ENCODE results near the gene LRIG3. TPM values are rescaled to one million over a fixed set of nuclear protein-coding genes. Genes with fewer than 3 reads are reported as not detected.

LRIG3 gene
- total and polyA plus RNA-seq, 2 of the 8 experiments (the other 6 are each of a cell fraction or from before 2014, with no cell fraction given), result 6.5 to 9.1 TPM

- POLR2A ChIA-PET (ENCODE audit: partially characterized antibody), result no interaction called here
- WGBS, 2 experiments (ENCODE audit: extremely low coverage in 1 of 2, insufficient coverage in 1 of 2, insufficient read length in 1 of 2, insufficient replicate concordance in 2 of 2, low coverage in 1 of 2, low lambda C conversion rate in 2 of 2, missing lambda C conversion rate in 1 of 2), result 92% methylated on average over 6 of the region's 6 CpGs; no CpG with 5 or more reads in 1 of the 2 experiments
Measured at GRCh38 chr12:58889557-58889956, 30.7 kb downstream of the LRIG3 start.

More at GRCh38 chr12:58889557-58889956, 30.7 kb downstream of the LRIG3 start:
- H3K27ac ChIP-seq (ENCODE audit: low read depth, low read length), result no peak overlapping the region
- H2AFZ ChIP-seq (ENCODE audit: low read length), result no peak overlapping the region
- H2BK12ac ChIP-seq (ENCODE audit: low read depth, low read length), result no peak overlapping the region
- no peak overlapping the region for H3K56ac ChIP-seq (replicated peaks; ENCODE audit: insufficient read length, low read depth, low read length)
- FAIRE-seq (no peak), DNase-seq (ENCODE audit: low read depth in 1 of 2, low spot score in 2 of 2) (no peak)
- no peak overlapping the region for H4K5ac ChIP-seq (ENCODE audit: insufficient read length, low read depth, low read length)
- H3K79me2 ChIP-seq (ENCODE audit: control insufficient read depth in 1 of 2, insufficient read depth in 2 of 2, low read length in 2 of 2), result peaks cover 0 to 2% of the 10 kb centered on the region in 2 experiments; a peak in 1 of 4 replicates
- no peak overlapping the region for H3K9ac ChIP-seq (replicated peaks in 1 of 4; ENCODE audit: extremely low read depth in 1 of 4, low read depth in 3 of 4, low read length in 3 of 4)
- H2BK120ac ChIP-seq (replicated peaks; ENCODE audit: low read depth, low read length), result no peak overlapping the region
- H2BK20ac ChIP-seq (ENCODE audit: low read length), result no peak overlapping the region
- H3K4me2 ChIP-seq (ENCODE audit: insufficient read depth in 1 of 2, low read depth in 2 of 2, low read length in 2 of 2), result no peak overlapping the region
- H3K18ac ChIP-seq (ENCODE audit: extremely low read depth, low read length), result no peak overlapping the region
- no peaks in the 10 kb centered on the region for H3K23me2 ChIP-seq (ENCODE audit: low read depth, low read length)
- H2AK5ac ChIP-seq (ENCODE audit: low read depth, low read length), result no peak overlapping the region
- H3K4me1 ChIP-seq (replicated peaks in 1 of 4; ENCODE audit: control insufficient read depth in 3 of 4, insufficient read depth in 4 of 4, low read length in 3 of 4), result peaks cover 0 to 3% (median 1%) of the 10 kb centered on the region in 4 experiments; a peak in 2 of 7 replicates
- H3K4ac ChIP-seq (replicated peaks; ENCODE audit: insufficient read length, low read depth, low read length), result no peak overlapping the region
- no peak overlapping the region for H3K14ac ChIP-seq (ENCODE audit: insufficient read length)
- H4K91ac ChIP-seq (replicated peaks; ENCODE audit: insufficient read length, low read length), result no peak overlapping the region
- H3K27me3 ChIP-seq (replicated peaks in 1 of 4; ENCODE audit: control insufficient read depth in 3 of 4, extremely low read depth in 1 of 4, insufficient read depth in 3 of 4, low read length in 3 of 4), result peaks cover 0 to 4% (median 1%) of the 10 kb centered on the region in 4 experiments; a peak in 5 of 7 replicates
- CTCF ChIA-PET (ENCODE audit: partially characterized antibody), result interaction anchor here (0.8 to 1.6 kb wide), 4 partner anchors 16 to 350 kb away, joined by 3 read pairs; no protein-coding TSS in a partner anchor
- H2BK5ac ChIP-seq (ENCODE audit: low read depth, low read length), result no peak overlapping the region
- H3K4me3 ChIP-seq (ENCODE audit: extremely low read depth in 1 of 4, insufficient read depth in 2 of 4, low read depth in 3 of 4, low read length in 4 of 4), result no peak overlapping the region
- H2BK15ac ChIP-seq (ENCODE audit: low read length), result no peak overlapping the region
- H3K79me1 ChIP-seq (ENCODE audit: low read depth, low read length), result no peaks in the 10 kb centered on the region
- peaks cover 0 to 22% (median 7%) of the 10 kb centered on the region in 4 experiments; a peak in 4 of 8 replicates for H3K36me3 ChIP-seq (ENCODE audit: control insufficient read depth in 2 of 4, insufficient read depth in 4 of 4, low read length in 3 of 4)
- H4K20me1 ChIP-seq (replicated peaks in 1 of 2; ENCODE audit: control insufficient read depth in 1 of 2, insufficient read depth in 2 of 2, low read length in 2 of 2), result peaks cover 0 to under 1% of the 10 kb centered on the region in 2 experiments
- no peaks in the 10 kb centered on the region for H3K9me3 ChIP-seq (ENCODE audit: insufficient read depth in 2 of 2, low read depth in 1 of 2, low read length in 1 of 2)
- H3K23ac ChIP-seq (ENCODE audit: insufficient read length), result no peak overlapping the region
- H4K8ac ChIP-seq (ENCODE audit: extremely low read depth, insufficient read depth, low read length), result no peak overlapping the region
- TF ChIP-seq YY1 (IDR thresholded peaks at IDR 0.05; ENCODE audit: low read depth, low read length), result no peak
- TF ChIP-seq POLR2AphosphoS5 (IDR thresholded peaks at IDR 0.05; ENCODE audit: low read depth, low read length), result no peak
- no peak for TF ChIP-seq POLR2A (IDR thresholded peaks at IDR 0.05; ENCODE audit: control extremely low read depth in 1 of 2, low read depth in 2 of 2, low read length in 2 of 2)
- no peak for TF ChIP-seq FOSL1 (IDR thresholded peaks at IDR 0.05; ENCODE audit: insufficient read depth, low read depth, low read length)
